ENCODE measurements around the gene ACTMAP.
"Not testable (repeated sequence)": the region's sequence is repeated elsewhere in the genome, so short reads cannot be mapped to it uniquely, and the experiment has no call there.

DNA sequence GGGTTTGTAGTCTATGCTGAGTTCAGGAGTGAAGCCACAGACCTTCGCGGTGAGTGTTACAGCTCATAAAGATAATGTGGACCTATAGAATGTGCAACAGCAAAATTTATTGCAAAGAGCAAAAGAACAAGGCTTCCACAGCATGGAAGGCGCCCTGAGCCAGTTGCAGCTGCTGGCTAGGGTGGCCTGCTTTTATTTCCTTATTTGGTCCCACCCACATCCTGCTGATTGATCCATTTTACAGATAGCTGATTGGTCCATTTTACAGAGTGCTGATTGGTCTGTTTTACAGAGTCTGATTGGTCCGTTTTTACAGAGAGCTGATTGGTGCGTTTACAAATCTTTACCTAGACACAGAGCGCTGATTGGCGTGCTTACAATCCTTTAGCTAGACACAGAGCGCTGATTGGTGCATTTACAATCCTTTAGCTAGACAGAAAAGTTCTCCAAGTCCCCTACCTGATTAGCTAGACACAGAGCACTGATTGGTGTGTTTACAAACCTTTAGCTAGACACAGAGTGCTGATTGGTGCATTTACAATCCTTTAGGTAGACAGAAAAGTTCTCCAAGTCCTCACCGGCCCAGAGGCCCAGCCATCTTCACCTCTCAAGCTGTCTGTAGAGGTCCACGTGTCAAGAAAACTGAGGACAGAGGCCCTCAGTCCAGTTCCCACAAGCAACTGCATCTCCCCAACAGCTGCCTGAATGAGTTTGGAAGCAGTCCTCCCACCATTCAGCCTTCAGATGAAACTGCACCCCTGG lies 21.0 kb upstream of the ACTMAP start:
- TF ChIP-seq ARNT (IDR thresholded peaks at IDR 0.05); FOXM1 (IDR thresholded peaks at IDR 0.05; ENCODE audit: borderline replicate concordance); LEF1 (IDR thresholded peaks at IDR 0.05; ENCODE audit: borderline replicate concordance); ZNF384 (IDR thresholded peaks at IDR 0.05): not testable (repeated sequence)

All from HEK293T (cell line).